ENCODE results near the gene CRYBG3.

CRYBG3 gene

DNA sequence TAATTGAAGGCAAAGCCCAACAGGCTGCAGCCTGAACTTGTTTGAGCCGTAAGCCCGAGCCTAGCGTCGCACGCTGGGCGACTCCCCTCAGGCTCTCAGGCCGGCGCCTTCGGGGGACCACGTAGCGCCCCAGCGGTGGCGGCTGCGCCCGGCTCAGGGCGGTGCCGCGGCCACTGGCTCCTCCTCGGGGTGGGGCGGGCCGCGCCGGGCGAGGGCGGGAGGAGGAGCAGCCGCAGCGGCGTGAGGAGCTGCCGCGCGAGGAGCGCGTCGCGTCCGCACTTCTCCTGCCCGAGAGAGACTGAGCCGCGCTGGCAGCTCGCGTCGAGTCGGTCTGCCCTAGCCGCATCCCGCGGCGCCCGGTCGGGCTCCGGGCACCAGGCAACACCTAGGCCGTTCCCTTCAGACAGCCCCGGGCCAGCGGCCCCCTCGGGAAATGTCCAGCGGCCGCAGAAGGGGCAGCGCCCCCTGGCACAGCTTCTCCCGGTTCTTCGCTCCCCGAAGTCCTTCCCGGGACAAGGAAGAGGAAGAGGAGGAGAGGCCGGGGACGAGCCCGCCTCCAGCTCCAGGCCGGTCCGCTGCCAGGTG is at the start of gene CRYBG3:
Gene CRYBG3 (plus strand): TSS at position 238 of the 585 bp plus-strand sequence. CDS start 196 bp downstream, at position 434.
- TF ChIP-seq CTCF (IDR thresholded peaks at IDR 0.05): peak; percentile 53

DNA sequence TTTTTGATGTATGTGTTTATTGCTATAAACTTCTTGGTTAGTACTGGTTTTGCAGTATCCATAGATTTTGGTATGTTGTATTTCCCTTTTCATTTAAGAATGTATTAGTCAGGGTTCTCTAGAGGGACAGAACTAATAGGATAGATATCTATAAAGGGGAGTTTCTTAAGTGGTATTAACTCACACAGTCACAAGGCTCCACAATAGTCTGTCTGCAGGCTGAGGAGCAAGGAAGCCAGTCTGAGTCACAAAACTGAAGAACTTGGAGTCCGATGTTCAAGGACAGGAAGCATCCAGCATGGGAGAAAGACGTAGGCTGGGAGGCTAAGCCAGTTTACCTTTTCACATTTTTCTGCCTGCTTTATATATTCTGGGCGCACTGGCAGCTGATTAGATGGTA is 48.9 kb upstream of the CRYBG3 start:
- TF ChIP-seq CTCF (IDR thresholded peaks at IDR 0.05): no peak

DNA sequence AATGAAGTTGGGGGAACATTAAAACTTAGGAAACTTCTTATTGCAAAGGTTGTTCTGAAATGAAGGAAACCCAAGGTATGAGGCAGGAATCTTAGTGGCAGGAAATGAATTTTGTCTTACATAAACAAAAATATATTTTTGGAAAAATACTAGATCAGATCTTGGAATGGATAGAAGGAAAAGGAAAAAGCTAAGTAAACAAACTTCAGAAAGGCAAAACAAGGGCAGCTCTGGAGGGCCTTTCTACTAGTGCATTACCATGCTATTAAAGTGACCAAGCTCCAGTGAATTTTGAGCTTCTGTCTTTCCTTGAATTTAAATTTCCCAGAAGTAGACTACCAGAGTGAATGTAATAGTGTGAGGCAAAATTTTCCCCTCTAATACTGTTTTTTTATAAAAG is 43.7 kb upstream of the CRYBG3 start:
- no peak for TF ChIP-seq CTCF (IDR thresholded peaks at IDR 0.05)

- peak; percentile 83 for TF ChIP-seq CTCF (IDR thresholded peaks at IDR 0.05)
Measured at GRCh38 chr3:97793420-97794019, 28.3 kb upstream of the CRYBG3 start.

DNA sequence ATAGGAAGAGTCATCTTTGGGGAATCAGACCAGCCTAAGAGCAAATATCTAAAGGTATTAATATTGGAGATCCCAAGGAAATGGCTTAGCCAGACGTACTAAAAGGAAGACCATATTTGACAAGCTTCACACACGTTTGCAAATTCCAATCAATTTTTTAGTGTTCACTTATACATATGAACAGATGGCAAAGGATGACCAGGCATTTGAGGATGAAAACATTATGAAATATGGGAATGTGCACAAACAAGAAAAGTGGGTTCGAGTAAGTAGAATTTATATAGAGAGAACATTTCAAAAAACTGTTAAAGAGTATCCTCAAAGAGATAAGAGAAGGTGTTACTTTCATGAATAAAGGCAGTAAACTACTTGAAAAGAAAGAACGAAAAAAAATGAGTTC is 25.9 kb upstream of the CRYBG3 start:
- TF ChIP-seq CTCF (IDR thresholded peaks at IDR 0.05): no peak

DNA sequence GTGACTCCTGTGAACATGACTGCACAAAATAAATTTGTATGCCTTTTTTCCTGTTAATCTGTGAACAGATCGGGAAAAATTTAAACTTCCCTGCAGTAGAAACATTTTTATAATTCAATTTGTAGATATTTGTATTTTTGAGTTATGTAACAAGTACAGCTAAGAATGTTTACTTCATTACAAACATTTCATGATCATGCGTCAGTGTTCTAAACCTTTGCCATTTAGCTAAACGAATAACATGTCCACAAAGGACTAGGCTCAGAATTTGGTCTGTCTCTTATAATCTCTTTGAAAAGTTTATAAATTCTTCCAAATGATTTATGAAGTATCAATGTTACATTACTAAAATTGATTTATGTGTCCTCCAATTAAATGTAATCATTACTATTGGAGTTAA is 17.3 kb upstream of the CRYBG3 start:
- no peak for TF ChIP-seq CTCF (IDR thresholded peaks at IDR 0.05)

DNA sequence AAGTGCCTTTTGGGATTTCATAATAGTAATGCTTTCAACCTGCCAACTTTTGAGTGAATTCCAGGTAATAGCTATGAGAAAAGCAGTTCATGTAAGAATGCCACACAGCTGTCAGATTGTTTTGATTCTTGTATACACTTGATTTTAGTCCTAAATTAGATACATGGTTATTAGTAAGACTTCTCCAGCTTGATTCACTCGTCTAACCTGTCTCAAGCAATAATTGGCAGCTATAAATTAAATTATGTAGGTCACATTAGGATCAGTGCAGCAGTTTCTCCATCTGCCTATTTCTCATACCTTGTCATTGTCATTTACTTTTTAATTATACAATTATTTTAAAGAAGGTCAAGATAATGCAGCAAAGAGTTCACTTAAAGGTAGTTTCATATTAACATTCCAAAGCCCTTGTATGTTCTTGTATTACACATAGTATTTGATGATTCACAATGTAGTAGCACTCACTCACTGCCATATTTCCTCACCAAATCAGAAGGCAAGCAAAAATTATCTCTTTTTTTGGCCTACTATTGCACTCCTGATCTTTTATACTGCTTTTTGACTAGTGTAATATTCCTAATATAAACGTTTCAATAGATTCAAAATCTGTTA is 10.9 kb upstream of the CRYBG3 start:
- TF ChIP-seq CTCF (IDR thresholded peaks at IDR 0.05): no peak
